ENCODE measurements around the gene ITGB7.

DNA sequence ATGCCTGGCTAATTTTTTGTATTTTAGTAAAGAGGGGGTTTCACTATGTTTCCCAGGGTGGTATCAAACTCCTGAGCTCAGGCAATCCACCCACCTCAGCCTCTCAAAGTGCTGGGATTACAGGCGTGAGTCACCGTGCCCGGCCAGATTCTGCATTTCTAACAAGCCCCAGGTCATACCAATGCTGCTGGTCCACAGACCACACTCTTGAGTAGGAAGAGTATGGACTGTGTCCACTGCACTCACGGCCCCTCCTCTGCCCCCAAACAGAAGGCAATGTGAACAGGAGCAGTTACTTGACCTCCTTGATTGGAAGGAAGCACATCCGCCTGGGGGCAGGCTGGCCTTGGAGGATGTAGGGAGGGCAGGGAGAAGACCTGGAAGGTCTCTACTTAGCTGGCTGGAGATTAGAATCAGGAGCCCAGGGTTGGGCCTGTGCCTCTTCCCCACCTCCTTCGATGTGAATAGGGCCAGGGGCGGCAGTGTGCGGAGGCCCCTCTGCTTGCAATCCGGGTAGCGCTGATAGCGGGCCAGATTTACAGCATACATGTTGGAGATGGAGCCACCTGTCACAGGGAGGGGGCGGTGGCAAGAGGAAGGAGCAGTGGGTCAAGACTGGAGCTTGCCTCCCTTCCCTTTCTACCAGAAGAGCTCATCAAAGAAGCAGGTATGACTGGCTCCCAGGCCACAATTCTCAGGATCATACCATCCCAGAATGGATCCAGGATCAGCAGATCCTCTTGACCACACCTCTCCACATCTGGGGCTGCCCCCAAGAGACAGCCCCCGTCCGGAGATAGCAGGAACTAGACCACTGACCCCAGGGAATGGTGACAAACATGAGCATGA, 36.0 kb downstream of the ITGB7 start:
- TF ChIP-seq CTCF (IDR thresholded peaks at IDR 0.05) = no peak
- TF ChIP-seq POLR2A (IDR thresholded peaks at IDR 0.05) = no peak
- no peak for TF ChIP-seq EP300 (IDR thresholded peaks at IDR 0.05)
